ENCODE results near the gene KLF16. TPM values are rescaled to one million over a fixed set of nuclear protein-coding genes. Genes with fewer than 3 reads are reported as not detected.

KLF16 gene
- total RNA-seq, 1 donor = 6.9 TPM

GRCh38 chr19:1846517-1847204 lies 16.7 kb downstream of the KLF16 start:
- DNase-seq (ENCODE audit: insufficient read length, low spot score, missing footprints) = no peak
- Histone ChIP-seq H4K20me1 (ENCODE audit: insufficient read depth, low read length) (peaks cover 69% of the 10 kb centered on the region), H2AFZ (ENCODE audit: low read length) (no peak overlapping the region), H3K27me3 (ENCODE audit: insufficient read depth, low read length) (no peaks in the 10 kb centered on the region), H3K27ac (ENCODE audit: low read depth, low read length) (peak overlapping the region; percentile 98), H3K36me3 (ENCODE audit: insufficient read depth, low read length) (peaks cover 2% of the 10 kb centered on the region), H3K4me3 (ENCODE audit: insufficient read depth, low read length) (peak overlapping the region; percentile 99), H3K4me2 (ENCODE audit: insufficient read depth, low read length) (peak overlapping the region; percentile 96), H3K9me3 (ENCODE audit: low read depth, low read length) (no peaks in the 10 kb centered on the region), H3K4me1 (ENCODE audit: insufficient read depth, low read length) (peaks cover 10% of the 10 kb centered on the region), H3K79me2 (ENCODE audit: insufficient read depth, low read length) (peaks cover 83% of the 10 kb centered on the region)
- TF ChIP-seq, protein P1, sequence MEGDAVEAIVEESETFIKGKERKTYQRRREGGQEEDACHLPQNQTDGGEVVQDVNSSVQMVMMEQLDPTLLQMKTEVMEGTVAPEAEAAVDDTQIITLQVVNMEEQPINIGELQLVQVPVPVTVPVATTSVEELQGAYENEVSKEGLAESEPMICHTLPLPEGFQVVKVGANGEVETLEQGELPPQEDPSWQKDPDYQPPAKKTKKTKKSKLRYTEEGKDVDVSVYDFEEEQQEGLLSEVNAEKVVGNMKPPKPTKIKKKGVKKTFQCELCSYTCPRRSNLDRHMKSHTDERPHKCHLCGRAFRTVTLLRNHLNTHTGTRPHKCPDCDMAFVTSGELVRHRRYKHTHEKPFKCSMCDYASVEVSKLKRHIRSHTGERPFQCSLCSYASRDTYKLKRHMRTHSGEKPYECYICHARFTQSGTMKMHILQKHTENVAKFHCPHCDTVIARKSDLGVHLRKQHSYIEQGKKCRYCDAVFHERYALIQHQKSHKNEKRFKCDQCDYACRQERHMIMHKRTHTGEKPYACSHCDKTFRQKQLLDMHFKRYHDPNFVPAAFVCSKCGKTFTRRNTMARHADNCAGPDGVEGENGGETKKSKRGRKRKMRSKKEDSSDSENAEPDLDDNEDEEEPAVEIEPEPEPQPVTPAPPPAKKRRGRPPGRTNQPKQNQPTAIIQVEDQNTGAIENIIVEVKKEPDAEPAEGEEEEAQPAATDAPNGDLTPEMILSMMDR (IDR thresholded peaks at IDR 0.05; ENCODE audit: extremely low read depth, low read depth, low read length) = no peak

GRCh38 chr19:1845642-1846041 lies 17.7 kb downstream of the KLF16 start:
- H3K36me3 ChIP-seq (ENCODE audit: insufficient read depth, low read length) = no peaks in the 10 kb centered on the region
- TF ChIP-seq, protein P1 (IDR thresholded peaks at IDR 0.05; ENCODE audit: extremely low read depth, low read depth, low read length) = no peak
- peaks cover 68% of the 10 kb centered on the region for H4K20me1 ChIP-seq (ENCODE audit: insufficient read depth, low read length)
- peaks cover 10% of the 10 kb centered on the region for H3K4me1 ChIP-seq (ENCODE audit: insufficient read depth, low read length)
- H3K9me3 ChIP-seq (ENCODE audit: low read depth, low read length) = no peaks in the 10 kb centered on the region
- no peak overlapping the region for H3K4me2 ChIP-seq (ENCODE audit: insufficient read depth, low read length)
- H3K27ac ChIP-seq (ENCODE audit: low read depth, low read length) = no peak overlapping the region
- no peak overlapping the region for H2AFZ ChIP-seq (ENCODE audit: low read length)
- H3K4me3 ChIP-seq (ENCODE audit: insufficient read depth, low read length) = no peak overlapping the region
- DNase-seq (ENCODE audit: insufficient read length, low spot score, missing footprints) = no peak
- H3K79me2 ChIP-seq (ENCODE audit: insufficient read depth, low read length) = peaks cover 84% of the 10 kb centered on the region
- H3K27me3 ChIP-seq (ENCODE audit: insufficient read depth, low read length) = no peaks in the 10 kb centered on the region

DNA sequence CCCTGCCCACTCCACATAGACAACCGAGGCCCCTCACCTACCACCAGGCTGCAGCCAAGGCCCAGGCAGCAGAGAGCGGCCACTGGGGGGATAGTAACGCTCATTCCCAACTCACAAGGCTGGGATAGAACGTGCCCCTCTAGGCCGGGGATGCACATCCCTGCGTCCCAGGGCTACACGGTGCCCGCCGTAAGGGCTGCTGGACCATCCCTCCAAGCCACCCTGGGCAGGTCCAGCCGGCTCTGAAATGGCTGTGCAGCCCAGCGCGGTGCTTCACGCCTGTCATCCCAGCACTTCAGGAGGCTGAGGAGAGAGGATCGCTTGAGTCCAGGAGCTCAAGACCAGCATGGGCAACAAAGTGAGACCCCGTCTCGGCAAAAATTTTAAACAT lies 18.3 kb downstream of the KLF16 start:
- H3K79me2 ChIP-seq (ENCODE audit: insufficient read depth, low read length) = peaks cover 88% of the 10 kb centered on the region
- H4K20me1 ChIP-seq (ENCODE audit: insufficient read depth, low read length) = peaks cover 72% of the 10 kb centered on the region
- no peak for DNase-seq (ENCODE audit: insufficient read length, low spot score, missing footprints)
- H2AFZ ChIP-seq (ENCODE audit: low read length) = no peak overlapping the region
- TF ChIP-seq, protein P1 (IDR thresholded peaks at IDR 0.05; ENCODE audit: extremely low read depth, low read depth, low read length) = no peak
- H3K36me3 ChIP-seq (ENCODE audit: insufficient read depth, low read length) = no peaks in the 10 kb centered on the region
- H3K27me3 ChIP-seq (ENCODE audit: insufficient read depth, low read length) = no peaks in the 10 kb centered on the region
- H3K4me1 ChIP-seq (ENCODE audit: insufficient read depth, low read length) = peaks cover 10% of the 10 kb centered on the region
- H3K9me3 ChIP-seq (ENCODE audit: low read depth, low read length) = no peaks in the 10 kb centered on the region
- H3K4me3 ChIP-seq (ENCODE audit: insufficient read depth, low read length) = no peak overlapping the region
- H3K4me2 ChIP-seq (ENCODE audit: insufficient read depth, low read length) = no peak overlapping the region
- no peak overlapping the region for H3K27ac ChIP-seq (ENCODE audit: low read depth, low read length)

DNA sequence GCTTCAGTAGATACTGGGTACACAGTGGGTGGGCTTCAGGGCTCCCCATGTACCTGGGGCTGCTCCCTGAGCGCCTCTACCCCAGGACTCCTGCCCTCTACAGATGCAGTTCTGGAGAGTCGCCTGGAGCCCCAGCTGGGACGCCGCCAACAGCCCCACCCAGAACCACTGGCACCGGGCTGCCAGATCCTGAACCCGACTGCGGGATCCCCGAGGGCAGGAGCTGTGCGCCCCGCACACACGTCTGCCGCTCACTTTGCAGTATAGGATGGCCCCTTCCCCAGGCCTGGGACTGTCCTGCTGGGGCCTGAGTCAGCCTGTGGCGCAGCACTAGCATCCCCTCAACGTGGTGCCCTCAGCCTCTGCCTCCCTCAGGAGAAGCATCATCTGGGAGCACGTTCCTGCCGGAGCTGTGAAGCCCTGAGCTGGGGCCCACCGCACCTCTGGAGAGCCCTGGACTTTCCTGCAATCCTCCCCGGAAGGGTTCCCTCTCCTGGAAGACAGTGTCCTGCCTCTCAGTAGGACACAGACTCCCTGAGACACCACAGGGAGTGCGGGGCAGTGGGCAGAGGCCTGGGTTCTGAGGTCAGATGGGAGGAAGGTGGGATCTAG lies 18.8 kb downstream of the KLF16 start:
- TF ChIP-seq, protein P1 (IDR thresholded peaks at IDR 0.05; ENCODE audit: extremely low read depth, low read depth, low read length) = no peak
- no peak overlapping the region for H3K4me2 ChIP-seq (ENCODE audit: insufficient read depth, low read length)
- no peak overlapping the region for H2AFZ ChIP-seq (ENCODE audit: low read length)
- H3K9me3 ChIP-seq (ENCODE audit: low read depth, low read length) = no peaks in the 10 kb centered on the region
- H3K27me3 ChIP-seq (ENCODE audit: insufficient read depth, low read length) = no peaks in the 10 kb centered on the region
- peaks cover 90% of the 10 kb centered on the region for H3K79me2 ChIP-seq (ENCODE audit: insufficient read depth, low read length)
- no peaks in the 10 kb centered on the region for H3K36me3 ChIP-seq (ENCODE audit: insufficient read depth, low read length)
- DNase-seq (ENCODE audit: insufficient read length, low spot score, missing footprints) = no peak
- no peak overlapping the region for H3K27ac ChIP-seq (ENCODE audit: low read depth, low read length)
- H3K4me3 ChIP-seq (ENCODE audit: insufficient read depth, low read length) = no peak overlapping the region
- H3K4me1 ChIP-seq (ENCODE audit: insufficient read depth, low read length) = peaks cover 10% of the 10 kb centered on the region
- H4K20me1 ChIP-seq (ENCODE audit: insufficient read depth, low read length) = peaks cover 73% of the 10 kb centered on the region
